Type B pancreatic cell (in vitro differentiated cells): Measurements from ENCODE around the gene U2AF2. TPM values are rescaled to one million over a fixed set of nuclear protein-coding genes. Genes with fewer than 3 reads are reported as not detected.

ENCODE experiments used
- DNase-seq: peaks from one replicate; pipeline ENCODE4 v3.0.0; 2021; ENCODE audit warnings: mixed read lengths; ENCODE audit not compliant: unreplicated experiment; ENCODE audit errors: extremely low spot score
- H3K27ac Mint-ChIP-seq: 2 replicates; pipeline ENCODE4 v1.8.0; 2021; ENCODE audit warnings: mild to moderate bottlenecking, mixed read lengths
- H3K27me3 Mint-ChIP-seq: 2 replicates; pipeline ENCODE4 v1.8.0; 2021; ENCODE audit warnings: mixed read lengths
- H3K36me3 Mint-ChIP-seq: 2 replicates; pipeline ENCODE4 v1.8.0; 2021; ENCODE audit warnings: mixed read lengths
- H3K4me1 Mint-ChIP-seq: one replicate; pipeline ENCODE4 v1.8.0; 2021; ENCODE audit warnings: mixed read lengths; ENCODE audit not compliant: unreplicated experiment
- H3K4me3 Mint-ChIP-seq: 2 replicates; pipeline ENCODE4 v1.8.0; 2021; ENCODE audit warnings: mild to moderate bottlenecking, mixed read lengths
- H3K9me3 Mint-ChIP-seq: 2 replicates; pipeline ENCODE4 v1.8.0; 2021; ENCODE audit warnings: mixed read lengths
- CTCF ChIP-seq: fragments of 200-600 bp; sonication (generic); conservative IDR thresholded peaks from 2 replicates; pipeline ENCODE4 v1.5.0; 2021; ENCODE audit warnings: antibody characterized with exemption, mild to moderate bottlenecking
- total RNA-seq: library from RNA; stranded (reverse); gene quantifications from 2 replicates; pipeline ENCODE4 v1.2.1, GENCODE V29; 2021; ENCODE audit warnings: low replicate concordance

U2AF2 gene
- total RNA-seq, 1 donor from 2014 or later, result 232 TPM

GRCh38 chr19:55619286-55619685 lies 35.5 kb upstream of the U2AF2 start:
- TF ChIP-seq CTCF, result no peak
- H3K27ac Mint-ChIP-seq, result no peak overlapping the region
- peaks cover 8% of the 10 kb centered on the region for H3K36me3 Mint-ChIP-seq
- no peak for DNase-seq
- H3K4me1 Mint-ChIP-seq, result peaks cover 9% of the 10 kb centered on the region
- H3K9me3 Mint-ChIP-seq, result no peaks in the 10 kb centered on the region
- no peaks in the 10 kb centered on the region for H3K27me3 Mint-ChIP-seq
- H3K4me3 Mint-ChIP-seq, result no peak overlapping the region

- DNase-seq, result no peak
- H3K4me1 Mint-ChIP-seq, result peaks cover 14% of the 10 kb centered on the region
- H3K4me3 Mint-ChIP-seq, result no peak overlapping the region
- H3K27ac Mint-ChIP-seq, result no peak overlapping the region
- peaks cover 8% of the 10 kb centered on the region for H3K36me3 Mint-ChIP-seq
- no peaks in the 10 kb centered on the region for H3K9me3 Mint-ChIP-seq
- TF ChIP-seq CTCF, result no peak
- no peaks in the 10 kb centered on the region for H3K27me3 Mint-ChIP-seq
Measured at GRCh38 chr19:55620410-55621204, 34.2 kb upstream of the U2AF2 start.

- no peak overlapping the region for H3K4me3 Mint-ChIP-seq
- H3K36me3 Mint-ChIP-seq, result peaks cover 8% of the 10 kb centered on the region
- no peaks in the 10 kb centered on the region for H3K27me3 Mint-ChIP-seq
- peaks cover 14% of the 10 kb centered on the region for H3K4me1 Mint-ChIP-seq
- H3K9me3 Mint-ChIP-seq, result no peaks in the 10 kb centered on the region
- no peak for DNase-seq
- TF ChIP-seq CTCF, result no peak
- H3K27ac Mint-ChIP-seq, result no peak overlapping the region
Measured at GRCh38 chr19:55621205-55621672, 33.6 kb upstream of the U2AF2 start.

GRCh38 chr19:55621673-55622231 lies 33.1 kb upstream of the U2AF2 start:
- no peak overlapping the region for H3K4me3 Mint-ChIP-seq
- peaks cover 14% of the 10 kb centered on the region for H3K4me1 Mint-ChIP-seq
- no peak for TF ChIP-seq CTCF
- H3K36me3 Mint-ChIP-seq, result peaks cover 8% of the 10 kb centered on the region
- H3K27me3 Mint-ChIP-seq, result no peaks in the 10 kb centered on the region
- DNase-seq, result no peak
- H3K9me3 Mint-ChIP-seq, result no peaks in the 10 kb centered on the region
- H3K27ac Mint-ChIP-seq, result no peak overlapping the region

- H3K4me3 Mint-ChIP-seq, result no peak overlapping the region
- no peak overlapping the region for H3K27ac Mint-ChIP-seq
- no peak for DNase-seq
- peaks cover 7% of the 10 kb centered on the region for H3K36me3 Mint-ChIP-seq
- no peaks in the 10 kb centered on the region for H3K9me3 Mint-ChIP-seq
- no peaks in the 10 kb centered on the region for H3K27me3 Mint-ChIP-seq
- no peak for TF ChIP-seq CTCF
- peaks cover 14% of the 10 kb centered on the region for H3K4me1 Mint-ChIP-seq
Measured at GRCh38 chr19:55622242-55622969, 32.4 kb upstream of the U2AF2 start.
